WTC11 (cell line): ENCODE results near the gene CDC6. TPM values are rescaled to one million over a fixed set of nuclear protein-coding genes. Genes with fewer than 3 reads are reported as not detected.

Experiments used
- ATAC-seq: fragments of 200-7000 bp; cut with Tn5 transposase; 2 replicates; pipeline ENCODE4 v1.10.0; 2021; ENCODE audit warnings: mild to moderate bottlenecking, moderate library complexity
- CTCF ChIA-PET: fragments of 300-600 bp; sonication (Branson Sonifier 250); formaldehyde crosslinking; loops from one replicate; lab custom pipeline; 2021; ENCODE audit warnings: antibody characterized with exemption; lab: Charles Lee
- POLR2A ChIA-PET: fragments of 350-600 bp; sonication (Branson Sonifier 250); formaldehyde crosslinking; loops from one replicate; lab custom pipeline; 2021; ENCODE audit warnings: antibody characterized with exemption; lab: Charles Lee
- DNase-seq: peaks from one replicate; pipeline ENCODE4 v3.0.0; 2021; ENCODE audit warnings: low spot score
- H3K27ac Mint-ChIP-seq: 2 replicates; pipeline ENCODE4 v1.8.0; 2021; ENCODE audit warnings: mixed read lengths
- H3K27me3 Mint-ChIP-seq: 2 replicates; pipeline ENCODE4 v1.8.0; 2021; ENCODE audit warnings: low read depth, mild to moderate bottlenecking, moderate library complexity, mixed read lengths
- H3K36me3 Mint-ChIP-seq: 2 replicates; pipeline ENCODE4 v1.8.0; 2021; ENCODE audit warnings: mixed read lengths
- H3K4me1 Mint-ChIP-seq: 2 replicates; pipeline ENCODE4 v1.8.0; 2022; ENCODE audit warnings: mixed read lengths
- H3K4me3 Mint-ChIP-seq: 2 replicates; pipeline ENCODE4 v1.8.0; 2021; ENCODE audit warnings: mild to moderate bottlenecking, moderate library complexity, mixed read lengths
- H3K9me3 Mint-ChIP-seq: 2 replicates; pipeline ENCODE4 v1.8.0; 2021; ENCODE audit warnings: mixed read lengths
- AR ChIP-seq: fragments of 250-450 bp; sonication (Bioruptor Pico); IDR thresholded peaks from 2 replicates; pipeline ENCODE4 v1.9.0; 2021; ENCODE audit warnings: mild to moderate bottlenecking
- ARID4B ChIP-seq: sonication (generic); formaldehyde crosslinking; IDR thresholded peaks from 2 replicates; pipeline ENCODE4 v1.8.0; 2023; ENCODE audit warnings: missing genetic modification reagents, mild to moderate bottlenecking, borderline replicate concordance
- ATF2 ChIP-seq: sonication (generic); formaldehyde crosslinking; IDR thresholded peaks from 2 replicates; pipeline ENCODE4 v1.8.1; 2022; ENCODE audit warnings: low read depth, missing genetic modification reagents, borderline replicate concordance
- ATF6 ChIP-seq: sonication (generic); formaldehyde crosslinking; IDR thresholded peaks from 2 replicates; pipeline ENCODE4 v1.8.1; 2023; ENCODE audit warnings: mild to moderate bottlenecking, missing genetic modification reagents
- CREM ChIP-seq: sonication (generic); formaldehyde crosslinking; IDR thresholded peaks from 2 replicates; pipeline ENCODE4 v1.8.1; 2022; ENCODE audit warnings: mild to moderate bottlenecking, missing genetic modification reagents, moderate library complexity
- E2F4 ChIP-seq: sonication (generic); formaldehyde crosslinking; IDR thresholded peaks from 2 replicates; pipeline ENCODE4 v1.8.1; 2022; ENCODE audit warnings: low read depth, mild to moderate bottlenecking, moderate library complexity, missing genetic modification reagents, borderline replicate concordance
- GABPB1 ChIP-seq: sonication (generic); formaldehyde crosslinking; IDR thresholded peaks from 2 replicates; pipeline ENCODE4 v1.8.1; 2023; ENCODE audit warnings: mild to moderate bottlenecking, missing genetic modification reagents
- GRHL2 ChIP-seq: fragments of 250-450 bp; sonication (Bioruptor Pico); IDR thresholded peaks from 2 replicates; pipeline ENCODE4 v1.8.0; 2022; ENCODE audit warnings: mild to moderate bottlenecking, moderate library complexity; ENCODE audit not compliant: insufficient replicate concordance, severe bottlenecking
- PRDM15 ChIP-seq: sonication (generic); formaldehyde crosslinking; IDR thresholded peaks from 2 replicates; pipeline ENCODE4 v1.8.0; 2022; ENCODE audit warnings: missing genetic modification reagents
- SMAD3 ChIP-seq: sonication (generic); formaldehyde crosslinking; IDR thresholded peaks from 2 replicates; pipeline ENCODE4 v1.8.0; 2022; ENCODE audit warnings: missing genetic modification reagents, mild to moderate bottlenecking, borderline replicate concordance
- SP1 ChIP-seq: sonication (generic); formaldehyde crosslinking; conservative IDR thresholded peaks from 2 replicates; pipeline ENCODE4 v1.8.1; 2022; ENCODE audit warnings: missing genetic modification reagents
- TEAD4 ChIP-seq: sonication (generic); formaldehyde crosslinking; IDR thresholded peaks from 2 replicates; pipeline ENCODE4 v1.8.0; 2022; ENCODE audit warnings: mild to moderate bottlenecking, missing genetic modification reagents
- ZBTB43 ChIP-seq: sonication (generic); formaldehyde crosslinking; IDR thresholded peaks from 2 replicates; pipeline ENCODE4 v1.8.1; 2023; ENCODE audit warnings: mild to moderate bottlenecking, missing genetic modification reagents
- ZNF263 ChIP-seq: sonication (generic); formaldehyde crosslinking; IDR thresholded peaks from 2 replicates; pipeline ENCODE4 v1.8.1; 2022; ENCODE audit warnings: low read depth, mild to moderate bottlenecking, moderate library complexity, missing genetic modification reagents
- ZNF396 ChIP-seq: fragments of 250-450 bp; sonication (Bioruptor Pico); IDR thresholded peaks from 2 replicates; pipeline ENCODE4 v1.8.0; 2021; ENCODE audit warnings: mild to moderate bottlenecking, moderate library complexity, borderline replicate concordance
- total RNA-seq: library from RNA; stranded (reverse); gene quantifications from 3 replicates; pipeline ENCODE4 v1.2.3, GENCODE V29; 2021

The CDC6 gene
- total RNA-seq, 1 experiment from 2014 or later = 125 TPM

GRCh38 chr17:40335620-40336019 is 47.9 kb downstream of the CDC6 start (continued):
- TF ChIP-seq ATF2 (no peak), ZNF396 (CRISPR knock-in tag) (no peak), GABPB1 (CRISPR knock-in tag) (no peak), SMAD3 (no peak)

- peaks cover 47% of the 10 kb centered on the region for H3K27me3 Mint-ChIP-seq
- POLR2A ChIA-PET = no interaction called here
- no peak overlapping the region for H3K4me3 Mint-ChIP-seq
- TF ChIP-seq ATF6 (CRISPR knock-in tag) (no peak), E2F4 (CRISPR knock-in tag) (no peak), ATF2 (no peak), SP1 (CRISPR knock-in tag) (no peak), CREM (CRISPR knock-in tag) (no peak), PRDM15 (no peak), ZNF263 (CRISPR knock-in tag) (no peak), ARID4B (no peak), GRHL2 (CRISPR knock-in tag) (no peak), ZBTB43 (CRISPR knock-in tag) (no peak), AR (CRISPR knock-in tag) (no peak), TEAD4 (no peak)
Measured at GRCh38 chr17:40337351-40337750, 49.7 kb downstream of the CDC6 start.

More at GRCh38 chr17:40337351-40337750, 49.7 kb downstream of the CDC6 start:
- no peaks in the 10 kb centered on the region for H3K9me3 Mint-ChIP-seq
- H3K27ac Mint-ChIP-seq = no peak overlapping the region
- no peak for ATAC-seq
- peaks cover 4% of the 10 kb centered on the region for H3K4me1 Mint-ChIP-seq
- DNase-seq = no peak
- H3K36me3 Mint-ChIP-seq = peaks cover 3% of the 10 kb centered on the region; the same call in 1 of the 2 replicates
- CTCF ChIA-PET = interaction anchor here (1.2 kb wide), 1 partner anchor 18 kb away, joined by 10 read pairs; no protein-coding TSS in a partner anchor
